H1 (cell line): Measurements from ENCODE around the gene RFX3. TPM values are rescaled to one million over a fixed set of nuclear protein-coding genes. Genes with fewer than 3 reads are reported as not detected.

Experiments used
- CTCF ChIA-PET: fragments of 300-600 bp; sonication (Branson Sonifier 250); formaldehyde crosslinking; loops from one replicate; lab custom pipeline; 2021; ENCODE audit not compliant: partially characterized antibody; lab: Charles Lee
- POLR2A ChIA-PET: fragments of 300-600 bp; sonication (Branson Sonifier 250); formaldehyde crosslinking; loops from one replicate; lab custom pipeline; 2021; ENCODE audit warnings: inconsistent platforms; ENCODE audit not compliant: partially characterized antibody; lab: Charles Lee
- DNase-seq, 2 experiments: peaks; one replicate each; pipeline versions ENCODE4 v3.0.0 to v3.0.0-alpha.2; 2010 to 2022; ENCODE audit warnings: low spot score in 2 of 2, low read depth in 1 of 2, mixed read lengths in 1 of 2
- FAIRE-seq: peaks from 2 replicates; lab custom pipeline; 2011; peaks lifted over from hg19 to GRCh38; lab: Jason Lieb, UNC
- H2AFZ ChIP-seq: 2 replicates; pipeline ENCODE4 v1.8.1; 2012; ENCODE audit warnings: low read length, inconsistent platforms
- H2AK5ac ChIP-seq: 2 replicates; pipeline ENCODE4 v1.6.1; 2013; ENCODE audit warnings: low read depth, low read length
- H2BK120ac ChIP-seq: replicated peaks from 2 replicates; pipeline ENCODE3; 2013; ENCODE audit warnings: low read depth, low read length, inconsistent platforms
- H2BK12ac ChIP-seq: 2 replicates; pipeline ENCODE4 v1.6.1; 2013; ENCODE audit warnings: low read depth, low read length
- H2BK15ac ChIP-seq: 2 replicates; pipeline ENCODE4 v1.6.1; 2013; ENCODE audit warnings: low read length
- H2BK20ac ChIP-seq: 2 replicates; pipeline ENCODE4 v1.6.1; 2013; ENCODE audit warnings: low read length
- H2BK5ac ChIP-seq: 2 replicates; pipeline ENCODE4 v1.6.1; 2013; ENCODE audit warnings: low read depth, low read length
- H3K14ac ChIP-seq: 2 replicates; pipeline ENCODE4 v1.6.1; 2013; ENCODE audit warnings: inconsistent platforms; ENCODE audit not compliant: insufficient read length
- H3K18ac ChIP-seq: 2 replicates; pipeline ENCODE4 v1.6.1; 2013; ENCODE audit warnings: low read length; ENCODE audit errors: extremely low read depth
- H3K23ac ChIP-seq: 2 replicates; pipeline ENCODE4 v1.6.1; 2013; ENCODE audit warnings: inconsistent platforms; ENCODE audit not compliant: insufficient read length
- H3K23me2 ChIP-seq: 2 replicates; pipeline ENCODE4 v1.6.1; 2013; ENCODE audit warnings: low read depth, low read length
- H3K27ac ChIP-seq: 2 replicates; pipeline ENCODE4 v1.6.1; 2011; ENCODE audit warnings: low read depth, low read length, inconsistent platforms
- H3K27me3 ChIP-seq, 4 experiments: replicated peaks in 1 of 4; 1 replicate in 1 of 4; 2 replicates in 3 of 4; pipeline versions ENCODE4 v1.6.1 to v1.8.1; 2011 to 2013; ENCODE audit warnings: low read length in 3 of 4, mild to moderate bottlenecking in 3 of 4, inconsistent platforms in 2 of 4, mixed read lengths in 2 of 4, moderate library complexity in 1 of 4; ENCODE audit not compliant: control insufficient read depth in 3 of 4, insufficient read depth in 3 of 4; ENCODE audit errors: extremely low read depth in 1 of 4
- H3K36me3 ChIP-seq, 4 experiments: 2 replicates each; pipeline versions ENCODE4 v1.6.1 to v1.8.1; 2011 to 2013; ENCODE audit warnings: mild to moderate bottlenecking in 4 of 4, low read length in 3 of 4, moderate library complexity in 2 of 4, control low read depth in 1 of 4, inconsistent platforms in 1 of 4; ENCODE audit not compliant: insufficient read depth in 4 of 4, control insufficient read depth in 2 of 4
- H3K4ac ChIP-seq: replicated peaks from 2 replicates; pipeline ENCODE3; 2013; ENCODE audit warnings: low read length, low read depth, mixed read lengths, inconsistent platforms; ENCODE audit not compliant: insufficient read length
- H3K4me1 ChIP-seq, 4 experiments: replicated peaks in 1 of 4; 1 replicate in 1 of 4; 2 replicates in 3 of 4; pipeline versions ENCODE4 v1.6.1 to v1.8.1; 2011 to 2013; ENCODE audit warnings: low read length in 3 of 4, inconsistent platforms in 2 of 4, mixed read lengths in 1 of 4; ENCODE audit not compliant: insufficient read depth in 4 of 4, control insufficient read depth in 3 of 4
- H3K4me2 ChIP-seq, 2 experiments: 2 replicates each; pipeline versions ENCODE4 v1.6.1 to v1.8.1; 2011 to 2013; ENCODE audit warnings: low read depth in 2 of 2, low read length in 2 of 2, control low read depth in 1 of 2, inconsistent platforms in 1 of 2, mild to moderate bottlenecking in 1 of 2; ENCODE audit not compliant: insufficient read depth in 1 of 2
- H3K4me3 ChIP-seq, 4 experiments: fragments of 200-600, 300-600 bp in 1 of 4; sonication (generic), shearing (Covaris generic), sonication (Bioruptor Twin) in 1 of 4; 2 replicates each; pipeline versions ENCODE4 v1.5.1 to v1.8.1; 2011 to 2016; ENCODE audit warnings: low read length in 4 of 4, low read depth in 3 of 4, control low read depth in 2 of 4, inconsistent platforms in 2 of 4, mild to moderate bottlenecking in 2 of 4, mixed read lengths in 1 of 4, moderate library complexity in 1 of 4; ENCODE audit not compliant: insufficient read depth in 2 of 4; ENCODE audit errors: extremely low read depth in 1 of 4
- H3K56ac ChIP-seq: replicated peaks from 2 replicates; pipeline ENCODE3; 2013; ENCODE audit warnings: low read depth, mild to moderate bottlenecking, mixed read lengths, low read length, inconsistent platforms; ENCODE audit not compliant: insufficient read length
- H3K79me1 ChIP-seq: 2 replicates; pipeline ENCODE4 v1.6.1; 2013; ENCODE audit warnings: low read depth, low read length, control low read depth
- H3K79me2 ChIP-seq, 2 experiments: 2 replicates each; pipeline versions ENCODE4 v1.6.1 to v1.8.1; 2012 to 2013; ENCODE audit warnings: low read length in 2 of 2, mild to moderate bottlenecking in 2 of 2, inconsistent platforms in 1 of 2; ENCODE audit not compliant: insufficient read depth in 2 of 2, control insufficient read depth in 1 of 2
- H3K9ac ChIP-seq, 4 experiments: replicated peaks in 1 of 4; 1 replicate in 1 of 4; 2 replicates in 3 of 4; pipeline versions ENCODE4 v1.6.1 to v1.8.1; 2011 to 2013; ENCODE audit warnings: low read depth in 3 of 4, low read length in 3 of 4, control low read depth in 2 of 4, mild to moderate bottlenecking in 2 of 4, moderate library complexity in 2 of 4, inconsistent platforms in 1 of 4; ENCODE audit errors: extremely low read depth in 1 of 4
- H3K9me3 ChIP-seq, 2 experiments: 2 replicates each; pipeline versions ENCODE4 v1.6.1 to v1.8.1; 2012 to 2013; ENCODE audit warnings: mild to moderate bottlenecking in 2 of 2, moderate library complexity in 2 of 2, control low read depth in 1 of 2, inconsistent platforms in 1 of 2, low read depth in 1 of 2, low read length in 1 of 2, mixed read lengths in 1 of 2; ENCODE audit not compliant: insufficient read depth in 2 of 2
- H4K20me1 ChIP-seq, 2 experiments: replicated peaks in 1 of 2; 2 replicates each; pipeline versions ENCODE3 to v1.8.1; 2011 to 2013; ENCODE audit warnings: inconsistent platforms in 2 of 2, low read length in 2 of 2, mild to moderate bottlenecking in 1 of 2; ENCODE audit not compliant: insufficient read depth in 2 of 2, control insufficient read depth in 1 of 2
- H4K5ac ChIP-seq: 2 replicates; pipeline ENCODE4 v1.6.1; 2013; ENCODE audit warnings: low read length, low read depth, mixed read lengths, inconsistent platforms; ENCODE audit not compliant: insufficient read length
- H4K8ac ChIP-seq: 2 replicates; pipeline ENCODE4 v1.8.0; 2013; ENCODE audit warnings: mild to moderate bottlenecking, moderate library complexity, low read length, inconsistent platforms; ENCODE audit not compliant: insufficient read depth; ENCODE audit errors: extremely low read depth
- H4K91ac ChIP-seq: replicated peaks from 2 replicates; pipeline ENCODE3; 2013; ENCODE audit warnings: low read length, mixed read lengths, inconsistent platforms; ENCODE audit not compliant: insufficient read length
- CHD2 ChIP-seq: IDR thresholded peaks from 2 replicates; pipeline ENCODE4 v1.6.1; 2012; ENCODE audit warnings: low read length, improper control_type of control experiment
- EZH2 ChIP-seq: fragments of 200-600 bp; sonication (generic); IDR thresholded peaks from 2 replicates; pipeline ENCODE4 v1.7.1; 2012; ENCODE audit warnings: low read depth, mild to moderate bottlenecking, moderate library complexity, low read length, inconsistent platforms; ENCODE audit not compliant: severe bottlenecking
- FOSL1 ChIP-seq: IDR thresholded peaks from 2 replicates; pipeline ENCODE4 v1.6.1; 2011; ENCODE audit warnings: mild to moderate bottlenecking, low read depth, low read length, moderate library complexity; ENCODE audit not compliant: insufficient read depth
- HDAC2 ChIP-seq, 2 experiments: fragments of 300-600 bp in 1 of 2; sonication (generic) in 1 of 2; IDR thresholded peaks; 2 replicates each; pipeline ENCODE4 v1.6.1; 2011 to 2012; ENCODE audit warnings: low read depth in 2 of 2, low read length in 2 of 2, mild to moderate bottlenecking in 2 of 2, moderate library complexity in 2 of 2, borderline replicate concordance in 1 of 2, inconsistent platforms in 1 of 2
- MAX ChIP-seq: IDR thresholded peaks from 2 replicates; pipeline ENCODE4 v1.6.1; 2012; ENCODE audit warnings: inconsistent platforms
- NRF1 ChIP-seq: IDR thresholded peaks from 2 replicates; pipeline ENCODE4 v1.6.1; 2011; ENCODE audit warnings: mild to moderate bottlenecking, low read depth, low read length, improper control_type of control experiment
- RXRA ChIP-seq: IDR thresholded peaks from 2 replicates; pipeline ENCODE4 v1.6.1; 2011; ENCODE audit warnings: low read depth, mild to moderate bottlenecking, low read length, moderate library complexity; ENCODE audit not compliant: insufficient read depth
- TCF12 ChIP-seq: IDR thresholded peaks from 2 replicates; pipeline ENCODE4 v1.6.1; 2011; ENCODE audit warnings: low read depth, mild to moderate bottlenecking, low read length
- YY1 ChIP-seq: IDR thresholded peaks from 2 replicates; pipeline ENCODE4 v1.6.1; 2011; ENCODE audit warnings: low read depth, mild to moderate bottlenecking, low read length
- WGBS, 2 experiments: shearing (Covaris generic) in 1 of 2; methylation state at CpG; one replicate each; pipeline versions ENCODE4 v1.1.6 to v1.1.7; 2013 to 2015; ENCODE audit warnings: low lambda C conversion rate in 2 of 2, mixed read lengths in 2 of 2, inconsistent platforms in 1 of 2, low coverage in 1 of 2, missing lambda C conversion rate in 1 of 2; ENCODE audit not compliant: insufficient replicate concordance in 2 of 2, insufficient coverage in 1 of 2, insufficient read length in 1 of 2; ENCODE audit errors: extremely low coverage in 1 of 2, missing lambda C conversion rate in 1 of 2; 5-methylcytosine and 5-hydroxymethylcytosine counted together
- polyA plus RNA-seq, 7 experiments: library from polyadenylated mRNA; depleted of rRNA in 3 of 7; stranded (reverse) in 5 of 7; unstranded in 2 of 7; fragments of >200 nt in 5 of 7; fragments of 200-250 nt in 2 of 7; gene quantifications; 1 replicate in 5 of 7; 2 replicates in 1 of 7; 4 replicates in 1 of 7; pipeline versions ENCODE4 v1.2.1 to v1.2.3, GENCODE V29; 2011 to 2013; ENCODE audit warnings: missing spikeins in 2 of 7, mixed read lengths in 2 of 7
- total RNA-seq: library from RNA; stranded (reverse); fragmentation: NEBNext Ultra II Directional; extraction: Animal tissue kit (Norgen Biotek cat#: 25700); gene quantifications from 2 replicates; pipeline ENCODE4 v1.2.1, GENCODE V29; 2021

Gene RFX3
- total and polyA plus RNA-seq, 2 of the 8 experiments (the other 6 are each of a cell fraction or from before 2014, with no cell fraction given), result 4.9 to 22.6 TPM

GRCh38 chr9:3250741-3251140 is 275.1 kb downstream of the RFX3 start:
- Histone ChIP-seq H3K79me2 (no peaks in the 10 kb centered on the region), H3K27me3 (no peaks in the 10 kb centered on the region), H2BK15ac (no peak overlapping the region), H3K23me2 (no peaks in the 10 kb centered on the region), H3K4me1 (no peaks in the 10 kb centered on the region), H3K27ac (no peak overlapping the region), H3K36me3 (peaks cover 0 to 7% (median 2%) of the 10 kb centered on the region in 4 experiments; a peak in 3 of 8 replicates), H3K4ac (no peak overlapping the region), H2AK5ac (no peak overlapping the region), H3K4me3 (no peak overlapping the region), H2AFZ (no peak overlapping the region), H2BK20ac (no peak overlapping the region), H2BK120ac (no peak overlapping the region), H4K5ac (no peak overlapping the region), H2BK12ac (no peak overlapping the region), H4K91ac (no peak overlapping the region), H3K79me1 (no peaks in the 10 kb centered on the region), H3K4me2 (no peak overlapping the region), H3K14ac (no peak overlapping the region), H3K23ac (no peak overlapping the region), H4K8ac (no peak overlapping the region), H3K9me3 (no peaks in the 10 kb centered on the region), H3K9ac (no peak overlapping the region), H3K56ac (no peak overlapping the region), H2BK5ac (no peak overlapping the region), H3K18ac (no peak overlapping the region), H4K20me1 (no peaks in the 10 kb centered on the region)
- TF ChIP-seq RXRA (no peak), MAX (no peak), HDAC2 (IDR thresholded peaks at IDR 0.05; ENCODE audit: borderline replicate concordance in 1 of 2, low read depth in 2 of 2, low read length in 2 of 2) (no peak), NRF1 (no peak), TCF12 (no peak), EZH2 (no peak), YY1 (no peak), CHD2 (no peak), FOSL1 (no peak)
- POLR2A ChIA-PET, result no interaction called here
- CTCF ChIA-PET, result no interaction called here
- FAIRE-seq (no peak), DNase-seq (no peak)
- WGBS, 2 experiments, result 97% methylated on average over 4 of the region's 4 CpGs; no CpG with 5 or more reads in 1 of the 2 experiments
